ENCODE results near the gene TOX2.

Gene TOX2

GRCh38 chr20:43914311-43915210 lies at the start of gene TOX2:
Gene TOX2, plus strand, starts transcription at chr20:43914852. Its CDS starts 40 bp downstream, at chr20:43914892.
- Histone ChIP-seq H3K4me2 (ENCODE audit: low read length) (peak within 1 kb of the TSS; percentile 82), H3K4me3 (ENCODE audit: low read length) (peak within 1 kb of the TSS; percentile 81), H3K27me3 (ENCODE audit: low read depth, low read length) (no peaks in the 10 kb centered on the region), H3K4me1 (ENCODE audit: low read length) (peaks cover 41% of the 10 kb centered on the region), H3K79me2 (ENCODE audit: low read length) (peaks cover 47% of the 10 kb centered on the region), H3K9ac (ENCODE audit: low read length) (peak within 1 kb of the TSS; percentile 94), H2AFZ (ENCODE audit: low read depth, low read length) (peak within 1 kb of the TSS; percentile 73), H3K9me3 (ENCODE audit: insufficient read depth, low read length) (peaks cover 14% of the 10 kb centered on the region; the same call in 1 of the 2 replicates), H4K20me1 (ENCODE audit: insufficient read depth, low read length) (peaks cover 29% of the 10 kb centered on the region), H3K36me3 (replicated peaks; ENCODE audit: low read depth, low read length) (peaks cover 28% of the 10 kb centered on the region), H3K27ac (ENCODE audit: low read length) (peak within 1 kb of the TSS; percentile 76)
- no peak for TF ChIP-seq EZH2phosphoT487 (IDR thresholded peaks at IDR 0.05; ENCODE audit: low read depth)
- no peak for TF ChIP-seq CTCF (IDR thresholded peaks at IDR 0.05; ENCODE audit: low read depth, low read length)

- H3K79me2 ChIP-seq (ENCODE audit: low read length) = no peaks in the 10 kb centered on the region
- no peak overlapping the region for H3K27ac ChIP-seq (ENCODE audit: low read length)
- H3K9me3 ChIP-seq (ENCODE audit: insufficient read depth, low read length) = no peaks in the 10 kb centered on the region
- H3K4me3 ChIP-seq (ENCODE audit: low read length) = no peak overlapping the region
- H2AFZ ChIP-seq (ENCODE audit: low read depth, low read length) = no peak overlapping the region
- TF ChIP-seq CTCF (IDR thresholded peaks at IDR 0.05; ENCODE audit: low read depth, low read length) (no peak), EZH2phosphoT487 (IDR thresholded peaks at IDR 0.05; ENCODE audit: low read depth) (no peak)
- no peak overlapping the region for H3K4me2 ChIP-seq (ENCODE audit: low read length)
- no peak overlapping the region for H3K9ac ChIP-seq (ENCODE audit: low read length)
- no peaks in the 10 kb centered on the region for H3K27me3 ChIP-seq (ENCODE audit: low read depth, low read length)
- no peaks in the 10 kb centered on the region for H3K36me3 ChIP-seq (replicated peaks; ENCODE audit: low read depth, low read length)
- H4K20me1 ChIP-seq (ENCODE audit: insufficient read depth, low read length) = no peaks in the 10 kb centered on the region
- no peaks in the 10 kb centered on the region for H3K4me1 ChIP-seq (ENCODE audit: low read length)
Measured at GRCh38 chr20:43868091-43868490, 46.6 kb upstream of the TOX2 start.

GRCh38 chr20:43870484-43870883 lies 44.2 kb upstream of the TOX2 start:
- Histone ChIP-seq H2AFZ (ENCODE audit: low read depth, low read length) (no peak overlapping the region), H3K27me3 (ENCODE audit: low read depth, low read length) (no peaks in the 10 kb centered on the region), H3K9me3 (ENCODE audit: insufficient read depth, low read length) (no peaks in the 10 kb centered on the region), H3K4me3 (ENCODE audit: low read length) (no peak overlapping the region), H3K4me2 (ENCODE audit: low read length) (no peak overlapping the region), H3K36me3 (replicated peaks; ENCODE audit: low read depth, low read length) (no peaks in the 10 kb centered on the region), H4K20me1 (ENCODE audit: insufficient read depth, low read length) (no peaks in the 10 kb centered on the region), H3K4me1 (ENCODE audit: low read length) (no peaks in the 10 kb centered on the region), H3K9ac (ENCODE audit: low read length) (no peak overlapping the region), H3K27ac (ENCODE audit: low read length) (no peak overlapping the region), H3K79me2 (ENCODE audit: low read length) (no peaks in the 10 kb centered on the region)
- TF ChIP-seq EZH2phosphoT487 (IDR thresholded peaks at IDR 0.05; ENCODE audit: low read depth) (no peak), CTCF (IDR thresholded peaks at IDR 0.05; ENCODE audit: low read depth, low read length) (no peak)

GRCh38 chr20:43878776-43879175 lies 35.9 kb upstream of the TOX2 start:
- no peak overlapping the region for H3K27ac ChIP-seq (ENCODE audit: low read length)

More at GRCh38 chr20:43878776-43879175, 35.9 kb upstream of the TOX2 start:
- Histone ChIP-seq H3K4me1 (ENCODE audit: low read length) (no peaks in the 10 kb centered on the region), H3K27me3 (ENCODE audit: low read depth, low read length) (no peaks in the 10 kb centered on the region), H3K4me2 (ENCODE audit: low read length) (no peak overlapping the region), H3K36me3 (replicated peaks; ENCODE audit: low read depth, low read length) (no peaks in the 10 kb centered on the region), H4K20me1 (ENCODE audit: insufficient read depth, low read length) (no peaks in the 10 kb centered on the region), H2AFZ (ENCODE audit: low read depth, low read length) (no peak overlapping the region), H3K9ac (ENCODE audit: low read length) (no peak overlapping the region), H3K79me2 (ENCODE audit: low read length) (no peaks in the 10 kb centered on the region), H3K4me3 (ENCODE audit: low read length) (no peak overlapping the region), H3K9me3 (ENCODE audit: insufficient read depth, low read length) (no peaks in the 10 kb centered on the region)
- TF ChIP-seq CTCF (IDR thresholded peaks at IDR 0.05; ENCODE audit: low read depth, low read length) = no peak
- TF ChIP-seq EZH2phosphoT487 (IDR thresholded peaks at IDR 0.05; ENCODE audit: low read depth) = no peak
